ENCODE data around the gene MT1G.

DNA sequence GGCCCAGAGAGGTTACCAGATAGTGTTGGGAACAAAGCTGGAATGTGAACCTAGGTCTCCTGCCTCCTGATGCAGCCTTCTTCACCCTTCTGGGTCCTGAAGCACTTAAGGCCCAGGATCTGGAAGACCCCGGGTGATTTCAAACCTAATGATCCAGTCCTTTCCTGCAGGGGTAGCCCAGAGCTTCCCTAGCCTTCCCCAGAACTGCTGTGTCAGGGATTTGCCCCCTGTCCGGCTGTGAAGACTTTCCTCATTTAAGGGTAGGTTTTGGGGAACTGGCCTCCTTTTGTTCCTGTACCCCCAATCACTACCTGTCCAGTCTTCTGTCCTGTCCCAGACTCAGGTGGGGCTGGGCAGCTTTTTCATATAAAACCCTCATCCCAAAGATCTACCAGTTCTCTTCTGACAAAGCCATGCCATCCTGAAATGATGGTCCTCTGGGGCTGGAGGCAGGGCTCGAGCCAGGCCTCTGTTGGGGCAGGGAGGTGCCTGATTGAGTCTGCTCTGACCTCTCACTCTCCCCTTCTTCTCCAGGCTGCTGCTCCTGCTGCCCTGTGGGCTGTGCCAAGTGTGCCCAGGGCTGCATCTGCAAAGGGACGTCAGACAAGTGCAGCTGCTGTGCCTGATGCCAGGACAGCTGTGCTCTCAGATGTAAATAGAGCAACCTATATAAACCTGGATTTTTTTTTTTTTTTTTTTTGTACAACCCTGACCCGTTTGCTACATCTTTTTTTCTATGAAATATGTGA, 15.7 kb upstream of the MT1G start:
- TF ChIP-seq, protein P1, sequence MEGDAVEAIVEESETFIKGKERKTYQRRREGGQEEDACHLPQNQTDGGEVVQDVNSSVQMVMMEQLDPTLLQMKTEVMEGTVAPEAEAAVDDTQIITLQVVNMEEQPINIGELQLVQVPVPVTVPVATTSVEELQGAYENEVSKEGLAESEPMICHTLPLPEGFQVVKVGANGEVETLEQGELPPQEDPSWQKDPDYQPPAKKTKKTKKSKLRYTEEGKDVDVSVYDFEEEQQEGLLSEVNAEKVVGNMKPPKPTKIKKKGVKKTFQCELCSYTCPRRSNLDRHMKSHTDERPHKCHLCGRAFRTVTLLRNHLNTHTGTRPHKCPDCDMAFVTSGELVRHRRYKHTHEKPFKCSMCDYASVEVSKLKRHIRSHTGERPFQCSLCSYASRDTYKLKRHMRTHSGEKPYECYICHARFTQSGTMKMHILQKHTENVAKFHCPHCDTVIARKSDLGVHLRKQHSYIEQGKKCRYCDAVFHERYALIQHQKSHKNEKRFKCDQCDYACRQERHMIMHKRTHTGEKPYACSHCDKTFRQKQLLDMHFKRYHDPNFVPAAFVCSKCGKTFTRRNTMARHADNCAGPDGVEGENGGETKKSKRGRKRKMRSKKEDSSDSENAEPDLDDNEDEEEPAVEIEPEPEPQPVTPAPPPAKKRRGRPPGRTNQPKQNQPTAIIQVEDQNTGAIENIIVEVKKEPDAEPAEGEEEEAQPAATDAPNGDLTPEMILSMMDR (IDR thresholded peaks at IDR 0.05; ENCODE audit: poor library complexity, severe bottlenecking): no peak
- TF ChIP-seq MXI1 (conservative IDR thresholded peaks at IDR 0.05; ENCODE audit: poor library complexity, severe bottlenecking) (no peak), EZH2 (IDR thresholded peaks at IDR 0.05; ENCODE audit: borderline replicate concordance, insufficient read depth, low read length, poor library complexity, severe bottlenecking) (no peak), EP300 (conservative IDR thresholded peaks at IDR 0.05; ENCODE audit: poor library complexity, severe bottlenecking) (no peak), RAD21 (conservative IDR thresholded peaks at IDR 0.05) (no peak), POLR2AphosphoS5 (IDR thresholded peaks at IDR 0.05) (no peak), TAF1 (IDR thresholded peaks at IDR 0.05; ENCODE audit: low read depth) (no peak)
